GM04503 (cell line): ENCODE results near the gene ZNF76.

Experiments
- DNase-seq: peaks from one replicate; pipeline ENCODE4 v3.0.0-alpha.2; 2012; ENCODE audit warnings: low read depth

Gene ZNF76

DNA sequence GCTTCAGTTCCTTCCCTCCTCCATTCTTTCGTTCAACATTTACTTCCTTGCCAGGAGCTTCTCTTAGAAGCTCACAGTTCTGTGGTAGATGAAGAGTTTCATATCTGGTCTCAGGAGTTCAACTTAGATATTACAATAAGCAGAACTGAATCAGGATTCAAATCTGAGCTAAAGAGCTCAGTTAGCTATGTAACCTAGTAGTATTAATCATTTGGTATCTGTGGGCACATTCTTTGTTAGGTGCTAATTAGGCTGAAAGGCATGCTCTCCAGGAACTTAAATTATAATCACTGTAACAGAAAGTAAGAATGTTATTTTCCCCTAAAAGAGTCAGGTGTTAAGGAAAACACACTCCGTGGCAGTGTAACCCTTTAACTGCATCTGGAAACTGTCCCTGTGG is 8.4 kb downstream of the ZNF76 start:
- no peak for DNase-seq

GRCh38 chr6:35272005-35272404 is 12.5 kb downstream of the ZNF76 start:
- DNase-seq: no peak

GRCh38 chr6:35273822-35274559 is 14.5 kb downstream of the ZNF76 start:
- DNase-seq: no peak

- DNase-seq: no peak
Observed at GRCh38 chr6:35275744-35276260, 16.3 kb downstream of the ZNF76 start.

DNA sequence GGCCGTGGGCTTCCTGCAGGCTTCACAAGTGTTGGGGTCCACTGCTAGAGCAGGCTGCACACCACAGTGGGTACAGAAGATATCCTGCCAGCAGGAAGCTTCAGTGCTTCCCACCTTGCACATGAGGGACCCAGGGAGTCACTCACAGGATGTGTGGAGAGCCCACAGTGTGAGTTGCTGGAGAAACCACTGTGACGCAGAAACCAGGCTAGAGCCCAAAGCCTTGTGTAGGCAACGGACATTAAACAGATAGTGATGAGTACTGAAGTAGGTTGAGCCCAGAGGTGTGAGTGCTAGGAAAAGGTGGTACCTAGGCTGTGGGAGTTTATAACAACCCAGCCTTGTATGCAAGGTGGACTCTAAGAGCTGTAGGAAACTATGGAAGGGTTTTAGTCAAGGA is 19.2 kb downstream of the ZNF76 start:
- no peak for DNase-seq

DNA sequence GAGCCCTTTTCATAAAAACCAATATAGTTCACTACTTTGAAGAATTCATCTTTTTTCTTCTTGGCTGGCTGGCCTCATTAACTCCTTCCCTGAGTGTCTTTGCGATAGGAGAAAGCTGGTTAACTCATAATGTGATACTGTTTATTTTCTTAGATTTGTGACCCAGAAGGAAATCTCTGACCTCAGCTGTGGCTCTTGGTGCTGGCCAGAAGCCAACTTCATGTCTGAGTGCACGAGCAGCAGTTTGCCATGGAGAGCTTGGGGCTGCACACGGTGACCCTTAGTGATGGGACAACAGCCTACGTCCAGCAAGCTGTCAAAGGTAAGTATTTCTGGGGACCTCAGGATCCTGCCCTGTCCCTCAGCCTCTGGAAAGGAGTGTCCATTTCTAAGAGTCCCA is 21.4 kb downstream of the ZNF76 start:
- DNase-seq: no peak

DNA sequence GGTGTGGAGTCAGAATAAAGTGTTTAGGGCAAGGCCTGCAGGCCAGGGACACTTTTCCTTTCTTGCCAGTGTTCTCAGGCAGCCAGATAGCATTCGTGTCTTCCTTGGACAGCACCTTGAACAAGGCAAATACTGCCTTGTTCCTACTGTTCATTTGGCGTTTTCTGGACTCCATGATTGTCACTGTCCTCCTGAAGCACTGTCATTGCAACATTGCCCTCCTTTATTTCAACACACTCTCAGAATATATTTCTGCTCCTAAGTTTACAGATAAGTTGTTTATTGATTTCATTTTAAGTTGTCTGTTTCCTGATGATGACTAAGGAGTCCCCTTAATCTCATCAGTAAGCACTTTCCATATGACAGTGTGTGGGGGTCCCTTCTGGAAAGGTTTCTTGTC is 22.9 kb downstream of the ZNF76 start:
- no peak for DNase-seq

GRCh38 chr6:35283361-35283760 is 23.8 kb downstream of the ZNF76 start:
- DNase-seq: no peak

DNA sequence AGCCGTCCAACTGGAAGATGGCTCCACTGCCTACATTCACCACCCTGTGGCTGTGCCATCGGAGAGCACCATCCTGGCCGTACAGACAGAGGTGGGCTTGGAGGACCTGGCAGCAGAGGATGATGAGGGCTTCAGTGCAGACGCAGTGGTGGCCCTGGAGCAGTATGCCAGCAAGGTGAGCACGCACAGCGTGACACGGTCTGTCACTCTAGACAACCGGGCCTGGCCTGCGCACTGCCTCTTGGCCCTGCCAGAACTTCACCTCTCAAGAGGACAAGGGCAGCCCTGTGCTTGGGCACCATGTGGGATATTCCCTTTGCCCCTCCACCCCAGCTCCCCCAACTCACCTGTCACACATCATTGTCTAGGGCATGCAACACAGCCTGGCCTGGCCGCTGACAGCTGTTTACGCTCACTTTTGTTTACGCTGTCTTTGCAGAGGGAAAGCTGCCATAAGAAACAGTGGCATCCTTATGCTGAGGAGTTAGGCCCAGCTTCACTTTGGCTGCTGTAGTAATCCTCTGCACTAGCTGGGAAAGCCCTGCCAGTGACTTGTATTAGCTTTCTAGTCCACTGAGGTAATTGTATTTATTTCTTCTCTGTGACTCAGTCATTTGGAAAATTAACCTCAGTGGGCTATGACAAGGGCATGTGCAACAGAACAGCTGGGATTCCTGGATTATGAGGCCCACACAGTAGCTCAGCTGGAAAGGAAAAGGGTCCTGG is 28.3 kb downstream of the ZNF76 start:
- DNase-seq: no peak

- DNase-seq: no peak
Observed at GRCh38 chr6:35288834-35289233, 29.3 kb downstream of the ZNF76 start.

GRCh38 chr6:35291491-35291890 is 32.0 kb downstream of the ZNF76 start:
- no peak for DNase-seq

DNA sequence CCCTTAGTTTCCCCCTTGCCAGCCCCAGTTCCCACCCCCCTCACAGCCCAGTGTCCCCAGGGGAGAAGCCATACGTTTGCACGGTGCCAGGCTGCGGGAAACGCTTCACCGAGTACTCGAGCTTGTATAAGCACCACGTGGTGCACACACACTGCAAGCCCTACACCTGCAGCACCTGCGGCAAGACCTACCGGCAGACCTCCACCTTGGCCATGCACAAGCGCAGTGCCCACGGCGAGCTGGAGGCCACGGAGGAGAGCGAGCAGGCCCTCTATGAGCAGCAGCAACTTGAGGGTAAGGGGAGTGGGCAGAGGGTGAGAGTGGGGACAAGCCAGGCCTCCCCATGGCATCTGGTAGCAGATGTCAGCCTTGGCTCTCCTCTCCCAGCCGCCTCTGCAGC is 33.0 kb downstream of the ZNF76 start:
- DNase-seq: no peak

- DNase-seq: no peak
Observed at GRCh38 chr6:35293681-35294080, 34.1 kb downstream of the ZNF76 start.

DNA sequence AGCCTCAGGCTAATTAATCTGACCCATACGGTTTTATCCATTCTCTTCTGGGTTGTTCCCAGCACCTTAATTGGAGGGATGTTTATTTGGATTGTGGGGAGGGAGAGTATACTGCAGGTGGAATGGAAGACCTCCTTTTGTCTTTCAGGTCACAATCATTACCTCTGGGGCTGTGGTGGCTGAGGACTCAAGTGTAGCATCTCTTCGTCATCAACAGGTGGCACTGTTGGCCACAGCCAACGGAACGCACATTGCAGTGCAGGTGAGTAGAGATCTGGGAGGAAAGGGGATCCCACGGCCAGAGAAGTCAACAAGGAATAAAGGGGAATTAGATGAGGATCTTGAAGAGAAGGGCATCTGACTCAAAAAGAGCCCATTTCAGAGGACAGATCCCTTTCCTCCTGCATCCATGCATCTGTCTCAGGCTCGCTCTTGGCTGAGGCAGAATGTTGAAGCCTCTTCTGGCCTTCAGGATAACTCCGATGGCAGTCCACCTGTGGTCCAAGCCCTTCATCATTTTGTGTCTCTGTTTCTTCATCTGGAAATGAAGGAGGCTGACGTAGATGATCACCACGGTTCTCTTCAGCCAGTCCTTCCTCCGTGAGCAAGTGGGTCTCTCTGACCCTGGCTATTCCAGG is 34.9 kb downstream of the ZNF76 start:
- no peak for DNase-seq

GRCh38 chr6:35295036-35295435 is 35.5 kb downstream of the ZNF76 start:
- no peak for DNase-seq

- DNase-seq: no peak
Observed at GRCh38 chr6:35295521-35296315, 36.2 kb downstream of the ZNF76 start.

DNA sequence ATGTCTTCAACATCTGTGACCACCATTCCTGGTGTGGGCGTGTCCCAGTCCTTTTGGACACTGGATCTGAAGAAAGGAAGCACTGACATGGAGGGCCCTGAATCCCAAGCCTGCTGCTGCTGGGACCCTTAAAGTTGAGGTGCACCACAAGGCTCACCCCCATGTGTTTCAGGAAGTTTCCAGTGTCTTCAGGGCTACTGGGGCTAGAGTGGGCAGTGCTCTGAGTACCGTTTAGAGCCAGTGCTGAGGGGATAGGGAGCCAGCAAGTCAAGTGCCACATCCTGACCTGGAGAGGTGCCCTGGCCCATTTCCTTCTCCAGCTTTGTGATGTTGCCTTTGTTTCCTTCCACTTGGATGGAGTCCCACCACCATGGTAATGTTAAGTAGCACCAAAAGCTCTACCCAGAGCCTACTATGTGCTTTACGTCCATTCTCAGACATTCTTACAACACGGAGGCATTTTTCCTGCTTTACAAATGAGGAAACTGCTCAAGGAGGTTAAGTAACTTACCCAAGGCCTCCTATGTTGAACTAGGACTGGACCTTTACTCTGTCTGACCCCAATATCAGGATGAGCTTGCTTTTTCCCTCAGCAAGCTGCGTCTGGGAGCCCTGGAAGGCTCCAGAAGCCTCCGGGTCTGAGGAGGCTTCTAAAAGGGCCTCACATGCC is 37.5 kb downstream of the ZNF76 start:
- DNase-seq: no peak

GRCh38 chr6:35297601-35298481 is 38.3 kb downstream of the ZNF76 start, which contains the start of gene DEF6:
Gene DEF6 (plus strand): TSS chr6:35297818. CDS start chr6:35297857, 39 bp downstream.
- DNase-seq: peak; percentile 13

DNA sequence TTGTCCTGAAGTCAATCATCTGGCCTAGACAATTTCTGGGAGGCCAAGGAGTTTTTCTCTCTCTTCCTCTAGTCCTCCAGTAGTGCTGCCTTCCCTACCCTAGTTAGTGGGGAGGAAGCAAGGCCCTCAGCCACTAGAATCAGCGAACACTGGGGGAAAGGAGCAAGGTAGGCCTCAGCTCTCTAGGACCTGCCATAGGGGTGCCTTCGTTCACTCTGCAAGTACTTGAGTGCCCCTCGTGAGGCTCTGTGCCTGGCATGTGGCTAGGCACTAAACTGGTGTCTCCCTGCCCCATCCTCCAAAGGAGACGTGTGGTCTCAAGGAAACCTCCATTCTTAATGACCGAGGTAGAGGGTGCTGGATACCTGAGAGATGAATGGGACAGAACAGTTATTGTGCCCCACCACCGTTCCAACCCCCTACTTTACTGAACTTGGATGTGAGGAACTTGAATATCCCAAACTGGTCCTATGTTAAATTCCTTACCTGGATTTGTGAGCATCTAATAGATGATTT is 39.1 kb downstream of the ZNF76 start:
- DNase-seq: no peak

GRCh38 chr6:35299674-35300073 is 40.1 kb downstream of the ZNF76 start:
- no peak for DNase-seq
